Naive B cell (primary cell): ENCODE data around the gene KTI12. TPM values are rescaled to one million over a fixed set of nuclear protein-coding genes. Genes with fewer than 3 reads are reported as not detected.
A peak's percentile ranks its signal among the peaks of the same experiment; 100 is the strongest.
"Not testable (repeated sequence)": the region's sequence is repeated elsewhere in the genome, so short reads cannot be mapped to it uniquely, and the experiment has no call there.

Experiments used
- ATAC-seq, 2 donors: fragments of 150-1000 bp; cut with Tn5 transposase; 2 replicates each; pipeline ENCODE4 v1.10.0; 2021; ENCODE audit warnings: low read depth in 2 of 2, mild to moderate bottlenecking in 2 of 2, moderate library complexity in 2 of 2
- DNase-seq: peaks from one replicate; pipeline ENCODE4 v3.0.0; 2022
- H3K27ac Mint-ChIP-seq, 6 donors: one replicate each; pipeline ENCODE4 v1.8.0; 2020 to 2022; ENCODE audit warnings: mild to moderate bottlenecking in 6 of 6, mixed read lengths in 6 of 6, moderate library complexity in 5 of 6, inconsistent platforms in 2 of 6
- H3K27me3 Mint-ChIP-seq, 3 donors: one replicate each; pipeline ENCODE4 v1.8.0; 2021 to 2022; ENCODE audit warnings: mixed read lengths in 3 of 3, mild to moderate bottlenecking in 1 of 3
- H3K36me3 Mint-ChIP-seq, 2 donors: one replicate each; pipeline ENCODE4 v1.8.0; 2020 to 2022; ENCODE audit warnings: mixed read lengths in 2 of 2, inconsistent platforms in 1 of 2, mild to moderate bottlenecking in 1 of 2
- H3K4me1 Mint-ChIP-seq, 3 donors: one replicate each; pipeline ENCODE4 v1.8.0; 2020 to 2022; ENCODE audit warnings: mixed read lengths in 3 of 3, inconsistent platforms in 1 of 3, mild to moderate bottlenecking in 1 of 3, moderate library complexity in 1 of 3
- H3K4me3 Mint-ChIP-seq, 8 donors: one replicate each; pipeline ENCODE4 v1.8.0; 2020 to 2022; ENCODE audit warnings: mild to moderate bottlenecking in 8 of 8, mixed read lengths in 8 of 8, moderate library complexity in 8 of 8, inconsistent platforms in 2 of 8
- H3K9me3 Mint-ChIP-seq, 7 donors: one replicate each; pipeline ENCODE4 v1.8.0; 2020 to 2022; ENCODE audit warnings: mixed read lengths in 7 of 7, mild to moderate bottlenecking in 5 of 7, inconsistent platforms in 2 of 7, moderate library complexity in 1 of 7
- polyA plus RNA-seq, 6 donors: library from polyadenylated mRNA; unstranded; fragments of 300-500 nt; fragmentation: Illumina TruSeq; gene quantifications; one replicate each; pipeline ENCODE4 v1.2.3, GENCODE V29; 2021; ENCODE audit warnings: low read depth in 6 of 6

KTI12 gene
- polyA plus RNA-seq, 6 donors from 2014 or later = 24.3 to 34.9 (median 28.1) TPM

DNA sequence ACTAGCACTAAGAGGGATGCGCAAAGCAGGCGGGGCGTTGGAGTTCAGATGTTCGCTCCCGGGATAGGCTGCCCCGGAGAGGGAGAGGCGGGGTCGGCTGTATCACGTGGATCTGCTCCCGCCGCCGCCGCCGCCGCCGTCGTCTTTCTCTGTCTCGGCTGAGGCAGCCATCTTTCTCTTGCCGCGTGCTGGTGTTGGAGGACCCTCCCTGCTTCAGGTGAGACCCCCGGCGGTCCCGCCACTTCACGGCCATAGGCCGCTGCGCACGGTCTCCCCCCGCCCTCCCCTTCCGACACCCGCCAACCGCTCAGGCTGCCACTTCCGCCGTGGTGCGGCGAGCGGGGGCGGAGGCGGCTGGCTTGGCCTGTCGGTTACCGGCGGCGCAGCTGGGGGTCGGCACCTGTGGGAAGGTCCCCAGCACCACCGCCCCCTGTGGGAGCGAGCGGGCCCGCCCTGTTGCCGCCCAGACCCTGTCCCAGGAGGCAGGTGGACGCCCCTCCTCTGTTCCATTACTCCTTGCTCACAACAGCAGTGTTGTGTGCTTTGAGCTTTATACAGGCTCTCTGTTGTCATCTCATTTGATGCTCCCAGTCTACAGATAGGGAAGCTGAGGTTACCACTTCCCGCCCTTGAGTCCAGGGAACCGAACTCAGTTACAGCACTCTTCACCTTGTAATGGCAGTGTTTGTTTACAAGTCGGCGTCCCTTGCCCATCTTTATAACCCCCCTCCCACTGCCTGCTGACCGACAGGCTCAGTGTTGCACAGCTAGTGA, 22.7 kb upstream of the KTI12 start, which contains the start of gene BTF3L4:
TSS of gene BTF3L4 (plus strand) at position 133 of the 774 bp plus-strand sequence. CDS start 3,553 bp downstream, outside the sequence.
- peaks cover 6 to 14% of the 10 kb centered on the region in 2 donors for H3K36me3 Mint-ChIP-seq
- peak; percentile 89 to 91 for ATAC-seq
- no peaks in the 10 kb centered on the region for H3K27me3 Mint-ChIP-seq
- H3K4me1 Mint-ChIP-seq = peaks cover 39 to 60% (median 47%) of the 10 kb centered on the region in 3 donors
- peak; percentile 93 for DNase-seq
- H3K9me3 Mint-ChIP-seq = no peaks in the 10 kb centered on the region
- peak within 1 kb of the TSS; percentile 97 to 100 (median 99) for H3K4me3 Mint-ChIP-seq
- peak within 1 kb of the TSS; percentile 96 to 99 (median 98) for H3K27ac Mint-ChIP-seq

DNA sequence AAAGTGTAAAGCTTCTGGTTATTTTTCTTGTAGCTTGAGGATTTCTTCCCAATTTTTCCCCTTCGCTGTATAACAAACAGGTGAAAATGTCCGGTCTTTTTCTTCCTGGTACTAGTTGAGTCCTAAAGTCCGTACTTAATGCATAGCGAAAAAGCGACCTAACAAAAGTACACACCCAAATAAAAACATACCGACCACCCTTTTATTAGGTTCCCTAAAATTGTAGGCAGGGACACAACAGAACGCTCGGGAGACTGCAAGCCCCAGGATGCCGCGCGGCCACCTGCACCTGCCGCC, 22.2 kb upstream of the KTI12 start:
- peak overlapping the region; percentile 97 to 100 (median 99) for H3K4me3 Mint-ChIP-seq
- H3K4me1 Mint-ChIP-seq = peaks cover 42 to 60% (median 44%) of the 10 kb centered on the region in 3 donors
- no peaks in the 10 kb centered on the region for H3K9me3 Mint-ChIP-seq
- H3K27me3 Mint-ChIP-seq = no peaks in the 10 kb centered on the region
- peak overlapping the region; percentile 91 to 98 (median 97) for H3K27ac Mint-ChIP-seq
- ATAC-seq (no peak), DNase-seq (no peak)
- H3K36me3 Mint-ChIP-seq = peaks cover 6 to 12% of the 10 kb centered on the region in 2 donors

DNA sequence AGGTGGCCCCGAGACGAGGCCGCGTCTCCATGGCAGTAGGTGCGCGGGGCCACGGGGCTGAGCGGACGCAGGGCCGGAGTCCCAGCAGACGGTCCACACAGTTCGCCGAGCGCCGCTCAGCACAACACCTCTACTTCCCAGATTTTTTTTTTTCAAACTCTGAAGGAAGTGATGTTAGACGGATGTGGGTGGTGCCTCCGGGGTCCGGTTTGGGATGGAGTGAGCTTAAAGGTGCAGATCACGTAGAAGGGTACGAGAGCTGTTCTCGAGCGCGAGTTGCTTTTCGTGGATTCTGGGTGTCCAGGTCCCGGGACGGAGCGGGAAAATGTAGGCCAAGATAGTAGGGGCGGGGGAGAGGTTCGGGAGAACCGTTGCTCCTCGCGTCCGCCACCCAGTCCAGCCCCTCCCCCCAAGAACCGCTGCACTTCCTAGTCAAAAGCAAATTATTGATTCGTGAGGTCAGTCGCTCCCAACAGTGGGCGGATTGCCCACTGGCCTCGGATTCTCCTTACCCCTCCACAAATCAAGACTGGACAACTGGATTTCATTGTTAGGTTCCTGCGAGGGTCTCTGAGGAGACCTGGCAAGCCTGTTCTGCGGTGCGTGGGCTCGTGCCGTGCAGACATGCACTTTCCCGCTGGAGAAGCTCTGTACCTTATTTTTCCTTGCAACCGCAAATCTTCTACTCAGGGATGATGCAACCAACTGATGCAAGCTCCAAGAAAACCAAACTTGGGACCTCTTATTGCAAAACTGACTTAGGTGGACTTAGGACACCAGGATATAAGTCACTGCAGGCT, 21.7 kb upstream of the KTI12 start, which contains the start of gene TXNDC12:
TSS of gene TXNDC12 (minus strand) at position 126 of the 800 bp plus-strand sequence. CDS start at position 31, 95 bp downstream.
- peak within 1 kb of the TSS; percentile 97 to 100 (median 99) for H3K4me3 Mint-ChIP-seq
- H3K9me3 Mint-ChIP-seq = no peaks in the 10 kb centered on the region
- H3K4me1 Mint-ChIP-seq = peaks cover 43 to 62% (median 45%) of the 10 kb centered on the region in 3 donors
- H3K36me3 Mint-ChIP-seq = peaks cover 6 to 7% of the 10 kb centered on the region in 2 donors
- DNase-seq (peak; percentile 73), ATAC-seq (peak; percentile 25 to 27)
- H3K27me3 Mint-ChIP-seq = no peaks in the 10 kb centered on the region
- peak within 1 kb of the TSS; percentile 91 to 98 (median 97) for H3K27ac Mint-ChIP-seq

DNA sequence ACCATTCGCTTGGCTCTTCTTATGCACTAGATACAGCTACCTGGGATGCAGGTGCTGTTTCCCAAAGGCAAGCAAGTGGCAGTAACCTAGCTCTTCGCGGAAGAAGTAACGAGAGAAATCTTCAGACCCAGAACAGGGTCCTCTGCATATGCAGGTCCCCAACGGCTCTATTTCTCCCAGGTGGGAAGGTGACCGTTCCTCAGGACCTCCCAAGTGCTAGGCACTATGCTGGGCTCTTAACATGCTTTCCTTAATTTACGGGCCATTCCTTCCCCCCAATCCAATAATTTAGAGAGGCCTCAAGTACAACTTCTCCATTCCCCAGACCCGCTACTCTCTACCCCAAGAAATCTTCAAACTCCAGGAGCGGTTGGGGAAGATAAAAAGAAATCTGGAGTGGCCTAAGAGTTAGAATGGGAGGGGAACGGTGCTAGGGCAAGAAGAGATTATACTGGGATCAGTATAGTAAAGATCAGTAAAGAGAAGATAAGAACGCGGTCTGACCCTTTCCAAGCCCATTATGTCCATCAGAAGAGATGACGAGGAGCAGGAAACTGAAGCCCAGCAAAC, 21.0 kb upstream of the KTI12 start:
- H3K27me3 Mint-ChIP-seq = no peaks in the 10 kb centered on the region
- no peak for DNase-seq
- H3K4me1 Mint-ChIP-seq = peaks cover 43 to 64% (median 45%) of the 10 kb centered on the region in 3 donors
- peak overlapping the region; percentile 76 to 98 (median 96) for H3K27ac Mint-ChIP-seq
- no peaks in the 10 kb centered on the region for H3K9me3 Mint-ChIP-seq
- H3K4me3 Mint-ChIP-seq = peak overlapping the region; percentile 97 to 100 (median 99)
- ATAC-seq = no peak
- H3K36me3 Mint-ChIP-seq = peaks cover 6 to 7% of the 10 kb centered on the region in 2 donors

DNA sequence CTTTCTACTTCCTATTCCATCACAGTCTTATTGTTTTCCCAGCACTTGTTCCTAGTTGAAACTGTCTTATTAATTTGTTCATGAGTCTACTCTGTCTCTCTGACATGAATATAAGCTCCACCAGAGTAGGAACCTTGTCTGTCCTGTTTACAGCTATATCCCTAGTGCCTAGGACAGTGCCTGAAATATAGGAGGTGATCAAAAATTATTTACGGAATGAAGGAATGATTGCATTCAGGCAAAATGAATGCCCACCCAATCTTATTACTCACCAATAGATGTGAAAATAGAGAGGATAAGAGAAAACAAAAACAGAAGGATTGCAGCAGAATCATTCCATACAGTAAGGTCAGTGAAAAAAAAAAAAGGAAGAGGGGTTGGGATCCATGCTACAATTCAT, 20.3 kb upstream of the KTI12 start:
- peak overlapping the region in 3 of 6 donors; percentile 24 to 96 (median 36) for H3K27ac Mint-ChIP-seq
- peak overlapping the region; percentile 97 to 100 (median 99) for H3K4me3 Mint-ChIP-seq
- ATAC-seq (no peak), DNase-seq (no peak)
- H3K36me3 Mint-ChIP-seq = peaks cover 6 to 7% of the 10 kb centered on the region in 2 donors
- H3K4me1 Mint-ChIP-seq = peaks cover 39 to 60% (median 45%) of the 10 kb centered on the region in 3 donors
- no peaks in the 10 kb centered on the region for H3K9me3 Mint-ChIP-seq
- no peaks in the 10 kb centered on the region for H3K27me3 Mint-ChIP-seq

DNA sequence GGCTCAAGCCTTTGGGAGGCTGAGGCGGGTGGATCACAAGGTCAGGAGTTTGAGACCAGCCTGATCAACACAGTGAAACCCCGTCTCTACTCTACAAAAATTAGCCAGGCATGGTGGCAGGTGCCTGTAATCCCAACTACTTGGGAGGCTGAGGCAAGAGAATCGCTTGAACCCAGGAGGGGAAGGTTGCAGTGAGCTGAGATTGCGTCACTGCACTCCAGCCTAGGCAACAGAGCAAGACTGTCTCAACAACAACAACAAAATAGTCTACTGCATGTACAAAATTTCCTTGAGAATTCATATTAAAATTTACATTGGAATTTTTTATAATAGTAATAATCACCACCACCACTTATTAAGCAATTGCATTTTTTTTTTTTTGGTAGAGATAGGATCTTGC, 15.7 kb upstream of the KTI12 start:
- Mint-ChIP-seq H3K27ac (peak overlapping the region in 1 of 6 donors; percentile 24), H3K4me1 (peaks cover 25 to 31% (median 29%) of the 10 kb centered on the region in 3 donors)
- not testable (repeated sequence) for H3K4me3 Mint-ChIP-seq, DNase-seq, H3K36me3 Mint-ChIP-seq, H3K27me3 Mint-ChIP-seq, H3K9me3 Mint-ChIP-seq, ATAC-seq

DNA sequence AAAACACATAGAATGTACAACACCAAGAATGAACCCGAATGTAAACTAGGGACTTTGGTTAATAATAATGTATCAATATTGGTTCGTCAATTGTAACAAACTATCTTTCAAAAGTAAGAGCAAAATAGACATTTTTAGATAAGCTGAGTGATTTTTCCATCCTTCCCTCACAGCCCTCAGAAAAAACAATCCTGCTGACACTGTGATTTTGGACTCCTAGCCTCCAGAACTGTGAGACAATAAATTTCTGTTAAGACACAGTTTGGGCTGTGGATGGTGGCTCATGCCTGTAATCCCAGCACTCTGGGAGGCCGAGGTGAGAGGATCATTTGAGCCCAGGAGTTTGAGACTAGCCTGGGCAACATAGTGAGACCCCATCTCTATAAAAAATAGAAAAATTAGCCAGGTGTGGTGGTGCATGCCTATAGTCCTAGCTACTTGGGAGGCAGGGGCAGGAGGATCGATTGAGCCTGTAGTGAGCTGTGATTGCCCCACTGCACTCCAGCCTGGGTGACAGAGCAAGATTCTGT, 12.1 kb upstream of the KTI12 start:
- H3K9me3 Mint-ChIP-seq, H3K4me3 Mint-ChIP-seq, H3K27me3 Mint-ChIP-seq, DNase-seq, H3K27ac Mint-ChIP-seq, H3K36me3 Mint-ChIP-seq, ATAC-seq: not testable (repeated sequence)
- peaks cover 5 to 18% (median 16%) of the 10 kb centered on the region in 3 donors for H3K4me1 Mint-ChIP-seq

DNA sequence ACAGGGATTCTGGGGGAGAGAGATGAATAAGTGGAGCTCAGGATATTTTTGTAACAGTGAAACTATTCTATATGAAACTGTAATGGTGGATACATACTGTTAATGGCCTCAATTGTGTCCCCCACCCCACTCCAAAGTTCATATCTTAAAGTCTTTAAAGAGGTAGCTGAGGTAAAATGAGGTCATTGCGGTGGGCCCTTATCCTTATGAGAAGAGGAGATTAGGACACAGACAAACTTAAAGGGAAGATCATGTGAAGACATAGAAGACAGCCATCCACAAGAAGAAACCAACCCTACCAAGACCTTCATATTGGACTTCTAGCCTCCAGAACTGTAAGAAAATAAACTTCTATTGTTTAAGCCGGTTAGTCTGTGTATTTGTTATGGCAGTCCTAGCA, 11.6 kb upstream of the KTI12 start:
- ATAC-seq = no peak
- H3K4me1 Mint-ChIP-seq = peaks cover 2 to 18% (median 14%) of the 10 kb centered on the region in 3 donors
- peaks cover 0 to 2% (median 0%) of the 10 kb centered on the region in 7 donors for H3K9me3 Mint-ChIP-seq
- peaks cover 5 to 8% of the 10 kb centered on the region in 2 donors for H3K36me3 Mint-ChIP-seq
- no peak overlapping the region for H3K27ac Mint-ChIP-seq
- DNase-seq = no peak
- H3K4me3 Mint-ChIP-seq = no peak overlapping the region
- no peaks in the 10 kb centered on the region for H3K27me3 Mint-ChIP-seq

DNA sequence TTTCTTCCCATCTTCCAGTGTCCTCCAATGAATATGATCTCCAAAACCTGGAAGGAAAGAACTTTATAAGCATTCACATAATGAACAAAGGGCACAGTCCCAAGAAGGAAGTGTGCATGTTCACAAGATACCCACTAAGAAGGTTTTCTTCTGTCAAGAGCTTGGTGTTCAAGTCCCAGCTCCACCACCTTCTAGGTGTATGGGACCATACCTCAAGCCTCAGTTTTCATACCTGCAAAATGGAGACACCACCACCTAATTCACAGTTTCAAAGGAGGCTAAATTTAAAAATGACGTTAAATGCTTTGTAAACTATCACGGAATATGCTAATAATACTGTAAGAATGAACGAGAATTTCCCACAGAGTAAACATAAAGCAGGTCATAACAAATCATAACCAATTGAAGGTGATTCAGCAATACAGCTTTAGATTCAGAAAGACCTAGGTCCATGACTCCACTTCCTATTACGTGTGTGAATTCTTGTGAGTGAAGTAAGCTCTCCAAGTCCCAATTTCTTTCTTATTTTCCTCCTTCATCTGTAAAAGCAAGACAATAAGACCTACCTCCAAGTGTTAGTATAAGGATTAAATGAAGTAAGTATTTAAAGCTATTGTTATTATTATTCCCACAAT, 8.1 kb upstream of the KTI12 start:
- ATAC-seq (no peak), DNase-seq (no peak)
- no peak overlapping the region for H3K4me3 Mint-ChIP-seq
- no peak overlapping the region for H3K27ac Mint-ChIP-seq
- H3K27me3 Mint-ChIP-seq = no peaks in the 10 kb centered on the region
- peaks cover 0 to 14% (median 13%) of the 10 kb centered on the region in 3 donors for H3K4me1 Mint-ChIP-seq
- H3K9me3 Mint-ChIP-seq = no peaks in the 10 kb centered on the region
- H3K36me3 Mint-ChIP-seq = peaks cover 0 to 5% of the 10 kb centered on the region in 2 donors

DNA sequence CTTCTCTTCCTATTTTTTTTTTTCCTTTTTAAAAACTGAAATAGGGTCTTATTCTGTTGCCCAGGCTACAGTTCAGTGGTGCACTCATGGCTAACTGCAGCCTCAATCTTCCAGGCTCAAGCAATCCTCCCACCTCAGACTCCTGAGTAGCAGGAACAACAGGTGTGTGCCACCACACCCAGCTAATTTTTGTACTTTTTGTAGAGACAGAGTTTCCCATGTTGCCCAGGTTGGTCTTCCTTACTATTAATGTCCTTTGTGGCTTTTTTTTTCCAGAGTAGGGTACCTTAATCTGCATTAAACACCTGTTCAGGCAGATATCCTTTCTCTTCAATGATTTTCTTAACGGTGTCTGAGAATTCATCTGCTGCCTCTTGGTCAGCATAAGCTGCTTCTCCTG, 4.3 kb upstream of the KTI12 start:
- H3K27ac Mint-ChIP-seq = peak overlapping the region in 2 of 6 donors; percentile 32 to 54
- peaks cover under 1 to 10% (median 8%) of the 10 kb centered on the region in 3 donors for H3K4me1 Mint-ChIP-seq
- no peak overlapping the region for H3K4me3 Mint-ChIP-seq
- ATAC-seq (no peak), DNase-seq (no peak)
- H3K27me3 Mint-ChIP-seq = no peaks in the 10 kb centered on the region
- no peaks in the 10 kb centered on the region for H3K36me3 Mint-ChIP-seq
- H3K9me3 Mint-ChIP-seq = no peaks in the 10 kb centered on the region

DNA sequence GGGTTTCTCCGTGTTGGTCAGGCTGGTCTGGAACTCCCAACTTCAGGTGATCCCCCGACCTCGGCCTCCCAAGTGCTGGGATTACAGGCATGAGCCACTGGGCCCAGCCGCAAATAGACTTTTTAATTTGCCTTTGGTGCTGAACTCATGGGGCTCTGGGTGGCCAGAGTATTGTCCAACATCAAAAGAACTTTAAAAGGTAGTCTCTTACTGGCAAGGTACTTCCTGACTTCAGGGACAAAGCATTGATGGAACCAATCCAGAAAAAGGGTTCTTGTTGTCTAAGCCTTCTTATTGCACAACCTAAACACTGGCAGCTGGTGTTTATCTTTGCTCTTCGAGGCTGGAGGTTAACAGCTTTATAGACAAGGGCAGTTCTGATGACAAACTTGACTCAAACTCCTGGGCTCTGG, 3.8 kb upstream of the KTI12 start:
- Mint-ChIP-seq H3K36me3 (no peaks in the 10 kb centered on the region), H3K4me3 (no peak overlapping the region), H3K27ac (peak overlapping the region in 1 of 6 donors; percentile 26), H3K27me3 (no peaks in the 10 kb centered on the region), H3K9me3 (no peaks in the 10 kb centered on the region), H3K4me1 (peaks cover 3 to 15% (median 11%) of the 10 kb centered on the region in 3 donors)
- ATAC-seq (no peak), DNase-seq (no peak)

DNA sequence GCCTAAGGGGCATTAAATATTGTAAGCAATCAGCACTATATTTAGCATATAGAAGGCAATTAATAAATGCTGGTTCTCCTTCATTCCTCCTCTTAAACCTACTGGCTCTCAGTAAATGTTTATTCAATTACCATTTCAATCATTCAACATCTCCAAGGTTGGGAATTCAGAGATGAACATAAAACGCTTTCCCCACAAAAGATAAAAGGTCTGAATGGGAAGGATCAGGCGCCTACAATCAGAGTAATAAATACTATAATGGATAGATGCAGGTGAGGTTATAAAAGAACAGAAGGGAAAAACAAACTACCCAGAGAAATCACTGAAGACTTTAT, 407 bp upstream of the KTI12 start:
- no peaks in the 10 kb centered on the region for H3K27me3 Mint-ChIP-seq
- ATAC-seq (no peak), DNase-seq (no peak)
- peaks cover 25 to 36% (median 32%) of the 10 kb centered on the region in 3 donors for H3K4me1 Mint-ChIP-seq
- peak overlapping the region; percentile 16 to 97 (median 94) for H3K4me3 Mint-ChIP-seq
- no peaks in the 10 kb centered on the region for H3K9me3 Mint-ChIP-seq
- H3K36me3 Mint-ChIP-seq = peaks cover 0 to 4% of the 10 kb centered on the region in 2 donors
- H3K27ac Mint-ChIP-seq = peak overlapping the region; percentile 94 to 96 (median 95)

DNA sequence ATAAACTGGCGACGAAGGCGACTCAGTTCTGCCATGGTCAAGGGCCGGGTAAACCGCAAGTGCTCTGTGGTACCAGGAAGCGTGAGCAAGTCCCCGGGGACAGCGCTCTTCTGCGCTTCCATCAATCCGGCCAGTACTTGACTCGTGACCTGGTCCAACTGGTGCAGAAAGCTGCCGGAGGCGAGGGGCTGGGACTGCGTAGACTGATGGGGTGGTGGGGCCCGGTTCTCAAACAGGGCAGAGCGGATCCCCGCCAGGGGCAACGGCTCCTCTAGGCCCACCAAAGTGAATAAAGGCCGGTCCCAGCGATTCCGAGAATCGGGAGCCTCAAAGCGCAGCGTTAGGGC, 852 bp downstream of the KTI12 start:
- Mint-ChIP-seq H3K27ac (peak overlapping the region; percentile 70 to 96 (median 94)), H3K9me3 (no peaks in the 10 kb centered on the region), H3K4me3 (peak overlapping the region; percentile 90 to 97 (median 94)), H3K36me3 (peaks cover 0 to 4% of the 10 kb centered on the region in 2 donors), H3K4me1 (peaks cover 25 to 36% (median 32%) of the 10 kb centered on the region in 3 donors), H3K27me3 (no peaks in the 10 kb centered on the region)
- DNase-seq = no peak
- peak in 1 of 2 donors; percentile 4 for ATAC-seq
